ENCODE data around the gene SULT1C4. TPM values are rescaled to one million over a fixed set of nuclear protein-coding genes. Genes with fewer than 3 reads are reported as not detected.
A peak's percentile ranks its signal among the peaks of the same experiment; 100 is the strongest.

Gene SULT1C4
- polyA plus RNA-seq, 1 donor, result 18.0 TPM

DNA sequence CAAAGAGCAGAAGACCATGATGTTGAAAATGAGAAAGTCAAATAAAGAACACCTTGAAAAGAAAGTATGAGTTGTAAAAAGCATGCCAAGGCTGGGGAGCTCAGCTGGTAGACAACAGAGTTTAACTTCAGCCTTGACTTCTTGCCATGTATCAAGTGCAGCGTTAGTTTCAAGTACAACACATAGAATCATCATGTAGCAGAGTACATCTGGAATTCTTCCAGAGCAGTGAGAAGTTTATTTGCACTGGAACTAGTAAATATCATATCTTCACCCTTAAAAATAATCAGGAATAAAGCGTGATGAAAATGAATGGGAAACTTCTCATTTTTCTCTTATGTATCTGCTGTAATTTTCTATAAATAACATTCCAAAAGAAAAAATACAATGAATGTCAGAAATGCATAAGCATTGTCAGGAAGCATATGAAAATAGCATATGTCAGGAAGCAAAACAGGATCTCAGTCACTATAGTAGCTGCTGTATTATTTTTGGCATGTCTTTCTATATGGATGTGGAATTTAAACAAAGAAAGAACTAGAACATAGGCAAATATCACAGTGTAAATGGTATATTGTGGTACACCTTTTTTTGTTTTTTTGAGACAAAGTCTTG, 10.1 kb upstream of the SULT1C4 start:
- Histone ChIP-seq H3K9me3 (ENCODE audit: control insufficient read depth, low read depth, low read length) (no peaks in the 10 kb centered on the region), H3K4me1 (ENCODE audit: control insufficient read depth, insufficient read depth, low read length) (no peaks in the 10 kb centered on the region), H3K27me3 (ENCODE audit: control insufficient read depth, insufficient read depth, low read length) (no peaks in the 10 kb centered on the region), H3K36me3 (ENCODE audit: control insufficient read depth, insufficient read depth, low read length) (no peaks in the 10 kb centered on the region), H3K4me3 (ENCODE audit: low read length) (no peak overlapping the region), H3K27ac (ENCODE audit: low read length) (no peak overlapping the region)
- WGBS (ENCODE audit: insufficient coverage, low lambda C conversion rate), result 88% methylated on average over 1 of the region's 2 CpGs
- DNase-seq, result no peak

DNA sequence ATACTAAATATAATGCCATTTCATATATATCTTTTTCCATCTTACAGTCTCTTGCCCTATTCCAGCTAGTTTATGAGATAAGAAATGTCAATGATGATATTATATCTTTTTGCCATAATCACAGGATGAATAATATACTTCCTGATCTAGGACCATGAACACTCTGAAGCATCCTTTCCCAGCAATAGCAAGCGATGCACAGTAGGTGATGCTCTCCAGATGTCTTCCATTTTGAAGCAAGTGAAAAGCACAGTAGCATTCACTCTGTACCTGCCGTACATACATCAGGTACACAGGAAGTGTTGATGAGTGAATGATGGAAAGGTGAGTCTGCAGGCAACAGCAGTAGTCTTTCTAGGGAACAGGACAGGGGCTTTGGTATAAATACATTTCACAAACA, 8.6 kb upstream of the SULT1C4 start:
- H3K27ac ChIP-seq (ENCODE audit: low read length), result no peak overlapping the region
- no peaks in the 10 kb centered on the region for H3K27me3 ChIP-seq (ENCODE audit: control insufficient read depth, insufficient read depth, low read length)
- 80% methylated on average over 1 of the region's 2 CpGs for WGBS (ENCODE audit: insufficient coverage, low lambda C conversion rate)
- DNase-seq, result no peak
- H3K4me3 ChIP-seq (ENCODE audit: low read length), result no peak overlapping the region
- H3K36me3 ChIP-seq (ENCODE audit: control insufficient read depth, insufficient read depth, low read length), result no peaks in the 10 kb centered on the region
- H3K9me3 ChIP-seq (ENCODE audit: control insufficient read depth, low read depth, low read length), result no peaks in the 10 kb centered on the region
- H3K4me1 ChIP-seq (ENCODE audit: control insufficient read depth, insufficient read depth, low read length), result no peaks in the 10 kb centered on the region

DNA sequence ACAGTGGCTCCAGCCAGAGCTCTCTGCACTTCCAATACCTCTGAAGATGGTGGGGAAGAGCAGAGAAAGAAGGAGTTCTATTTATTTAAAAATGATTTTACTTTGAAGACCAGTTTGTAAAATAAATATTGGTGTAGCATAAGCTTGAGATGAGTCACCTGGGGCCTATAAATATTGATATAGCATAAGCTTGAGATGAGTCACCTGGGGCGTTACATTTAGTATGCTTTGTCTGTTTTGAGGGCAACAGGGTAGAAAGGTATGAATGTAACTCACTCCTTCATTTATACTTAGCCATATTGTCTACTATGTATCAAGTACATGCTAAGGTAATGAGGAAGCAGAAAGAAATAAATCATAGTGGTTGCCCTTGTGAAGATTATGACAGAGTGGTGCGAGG, 7.7 kb upstream of the SULT1C4 start:
- Histone ChIP-seq H3K27me3 (ENCODE audit: control insufficient read depth, insufficient read depth, low read length) (no peaks in the 10 kb centered on the region), H3K4me3 (ENCODE audit: low read length) (no peak overlapping the region), H3K27ac (ENCODE audit: low read length) (no peak overlapping the region), H3K4me1 (ENCODE audit: control insufficient read depth, insufficient read depth, low read length) (no peaks in the 10 kb centered on the region), H3K36me3 (ENCODE audit: control insufficient read depth, insufficient read depth, low read length) (no peaks in the 10 kb centered on the region), H3K9me3 (ENCODE audit: control insufficient read depth, low read depth, low read length) (no peaks in the 10 kb centered on the region)
- WGBS (ENCODE audit: insufficient coverage, low lambda C conversion rate), result no CpG with 5 or more reads among the region's 2 CpGs
- peak in 1 of 2 donors; percentile 68 for DNase-seq

DNA sequence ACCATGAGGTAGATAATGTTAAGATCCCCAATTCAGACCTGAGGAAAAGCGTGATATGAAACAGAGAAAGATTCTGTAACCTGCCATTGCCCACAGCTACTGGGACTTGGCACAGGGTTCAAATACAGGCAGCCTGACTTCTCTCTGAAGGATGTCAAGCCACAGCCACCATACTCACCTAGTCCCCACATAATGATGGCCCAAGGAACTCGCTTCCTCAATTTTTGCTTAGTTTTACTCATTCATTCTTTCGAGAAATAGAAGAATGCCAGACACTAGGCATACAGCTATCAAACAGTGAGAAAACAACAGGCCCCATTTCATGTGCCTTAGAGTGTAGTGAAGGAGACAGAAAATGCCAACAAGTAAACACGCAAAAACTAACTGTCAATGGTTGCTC, 980 bp upstream of the SULT1C4 start:
- H3K9me3 ChIP-seq (ENCODE audit: control insufficient read depth, low read depth, low read length), result no peaks in the 10 kb centered on the region
- H3K27me3 ChIP-seq (ENCODE audit: control insufficient read depth, insufficient read depth, low read length), result no peaks in the 10 kb centered on the region
- H3K36me3 ChIP-seq (ENCODE audit: control insufficient read depth, insufficient read depth, low read length), result no peaks in the 10 kb centered on the region
- no peak overlapping the region for H3K4me3 ChIP-seq (ENCODE audit: low read length)
- peak overlapping the region; percentile 58 for H3K27ac ChIP-seq (ENCODE audit: low read length)
- no peak for DNase-seq
- peaks cover 10% of the 10 kb centered on the region for H3K4me1 ChIP-seq (ENCODE audit: control insufficient read depth, insufficient read depth, low read length)
- WGBS (ENCODE audit: insufficient coverage, low lambda C conversion rate), result no CpG with 5 or more reads among the region's 4 CpGs

DNA sequence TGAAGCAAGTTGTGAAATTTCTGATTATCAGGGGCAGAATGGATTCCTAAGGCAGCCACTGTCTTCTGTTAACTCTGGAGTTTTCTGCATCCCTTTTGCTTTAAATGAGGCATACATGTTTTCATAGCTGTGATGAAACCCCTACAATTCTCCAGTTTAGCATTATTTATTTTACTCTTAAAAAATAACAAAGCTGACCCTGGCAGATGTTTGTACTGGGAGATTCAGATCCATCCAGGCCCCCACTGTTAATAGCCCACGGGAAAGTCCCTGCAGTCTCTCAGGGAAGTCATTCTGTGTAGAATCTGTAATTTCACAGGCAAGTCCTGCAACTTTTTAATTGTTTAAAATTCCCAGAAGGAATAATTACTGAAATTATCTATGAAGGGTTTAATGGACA, 353 bp upstream of the SULT1C4 start:
- H3K27me3 ChIP-seq (ENCODE audit: control insufficient read depth, insufficient read depth, low read length), result no peaks in the 10 kb centered on the region
- no peaks in the 10 kb centered on the region for H3K36me3 ChIP-seq (ENCODE audit: control insufficient read depth, insufficient read depth, low read length)
- H3K27ac ChIP-seq (ENCODE audit: low read length), result peak overlapping the region; percentile 58
- WGBS (ENCODE audit: insufficient coverage, low lambda C conversion rate), result no CpG with 5 or more reads among the region's 1 CpG
- peaks cover 10% of the 10 kb centered on the region for H3K4me1 ChIP-seq (ENCODE audit: control insufficient read depth, insufficient read depth, low read length)
- no peaks in the 10 kb centered on the region for H3K9me3 ChIP-seq (ENCODE audit: control insufficient read depth, low read depth, low read length)
- peak overlapping the region; percentile 30 for H3K4me3 ChIP-seq (ENCODE audit: low read length)
- no peak for DNase-seq

DNA sequence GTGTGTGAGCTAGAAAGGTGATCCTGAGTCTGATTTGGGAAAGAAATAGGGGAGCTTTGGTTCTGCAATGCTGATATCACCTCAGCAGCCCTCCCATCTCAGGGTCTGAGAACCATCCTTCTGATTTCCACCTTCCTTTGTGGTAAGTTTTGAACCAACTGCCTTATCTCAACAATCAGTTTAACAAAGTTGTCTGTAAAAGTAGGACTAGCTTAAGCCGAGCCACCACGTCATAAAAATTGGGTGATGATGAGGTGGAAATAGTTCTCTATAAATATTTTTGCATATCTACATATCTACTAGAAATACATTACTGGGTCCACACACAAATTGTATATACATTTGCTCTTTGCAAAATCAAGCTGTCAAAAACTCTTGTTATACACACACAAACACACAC, 1.1 kb downstream of the SULT1C4 start:
- WGBS (ENCODE audit: insufficient coverage, low lambda C conversion rate), result 0% methylated on average over 1 of the region's 2 CpGs

DNA sequence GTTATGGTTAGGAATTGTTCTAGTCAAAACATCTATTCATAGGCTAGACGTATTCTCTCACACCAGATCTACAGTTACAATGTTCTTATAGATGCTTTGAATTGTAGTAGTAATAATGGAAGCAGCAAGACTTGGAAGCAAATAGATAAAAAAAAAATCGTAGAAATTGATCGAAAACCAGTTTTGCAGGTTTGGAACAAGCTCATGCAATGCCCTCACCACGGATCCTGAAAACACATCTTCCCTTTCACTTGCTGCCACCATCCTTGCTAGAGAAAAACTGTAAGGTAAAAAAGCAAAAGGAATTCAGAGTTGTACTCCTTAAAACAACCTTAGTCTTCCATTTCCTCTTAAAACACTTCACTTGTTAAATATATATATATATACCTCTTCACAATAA, 4.4 kb downstream of the SULT1C4 start:
- Histone ChIP-seq H3K4me3 (ENCODE audit: low read length) (no peak overlapping the region), H3K27me3 (ENCODE audit: control insufficient read depth, insufficient read depth, low read length) (no peaks in the 10 kb centered on the region), H3K36me3 (ENCODE audit: control insufficient read depth, insufficient read depth, low read length) (peaks cover 8% of the 10 kb centered on the region), H3K4me1 (ENCODE audit: control insufficient read depth, insufficient read depth, low read length) (peaks cover 19% of the 10 kb centered on the region), H3K27ac (ENCODE audit: low read length) (no peak overlapping the region), H3K9me3 (ENCODE audit: control insufficient read depth, low read depth, low read length) (no peaks in the 10 kb centered on the region)
- WGBS (ENCODE audit: insufficient coverage, low lambda C conversion rate), result no CpG with 5 or more reads among the region's 4 CpGs
- DNase-seq, result no peak

More for the DNA sequence above, 1.1 kb downstream of the SULT1C4 start:
- Histone ChIP-seq H3K27me3 (ENCODE audit: control insufficient read depth, insufficient read depth, low read length) (no peaks in the 10 kb centered on the region), H3K36me3 (ENCODE audit: control insufficient read depth, insufficient read depth, low read length) (peaks cover 8% of the 10 kb centered on the region), H3K9me3 (ENCODE audit: control insufficient read depth, low read depth, low read length) (no peaks in the 10 kb centered on the region), H3K4me1 (ENCODE audit: control insufficient read depth, insufficient read depth, low read length) (peaks cover 10% of the 10 kb centered on the region), H3K27ac (ENCODE audit: low read length) (no peak overlapping the region), H3K4me3 (ENCODE audit: low read length) (peak overlapping the region; percentile 30)
- DNase-seq, result no peak

DNA sequence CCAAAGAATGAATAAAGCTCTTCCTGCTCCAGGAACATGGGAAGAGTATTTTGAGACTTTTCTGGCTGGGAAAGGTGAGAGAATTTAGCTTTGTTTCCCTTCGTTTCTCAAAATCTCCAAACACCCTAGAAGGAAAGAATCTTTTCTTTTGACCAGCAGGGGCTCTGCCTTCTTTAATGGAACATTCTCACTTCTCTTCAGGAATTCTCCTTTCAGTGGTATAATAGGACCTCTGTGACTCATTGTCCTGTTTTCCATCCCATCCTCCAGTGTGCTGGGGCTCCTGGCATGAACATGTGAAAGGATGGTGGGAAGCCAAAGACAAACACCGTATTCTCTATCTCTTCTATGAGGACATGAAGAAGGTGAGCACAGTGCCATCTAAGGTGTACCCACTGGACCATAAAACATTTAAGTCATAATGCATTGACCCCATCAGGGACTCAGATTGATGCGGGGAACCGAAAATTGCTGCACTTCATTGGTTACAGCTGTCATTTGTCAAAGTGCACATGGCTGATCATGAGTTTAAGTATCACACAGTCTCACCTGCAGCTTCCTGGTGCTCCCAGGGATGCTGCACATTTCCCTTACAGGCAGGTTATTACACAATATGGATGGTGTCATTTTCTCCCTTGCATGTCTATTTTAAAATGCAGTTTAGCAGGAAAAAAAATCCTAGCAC, 5.5 kb downstream of the SULT1C4 start:
- WGBS (ENCODE audit: insufficient coverage, low lambda C conversion rate), result no CpG with 5 or more reads among the region's 4 CpGs
- Histone ChIP-seq H3K27me3 (ENCODE audit: control insufficient read depth, insufficient read depth, low read length) (no peaks in the 10 kb centered on the region), H3K4me1 (ENCODE audit: control insufficient read depth, insufficient read depth, low read length) (peaks cover 16% of the 10 kb centered on the region), H3K27ac (ENCODE audit: low read length) (no peak overlapping the region), H3K9me3 (ENCODE audit: control insufficient read depth, low read depth, low read length) (no peaks in the 10 kb centered on the region), H3K4me3 (ENCODE audit: low read length) (no peak overlapping the region), H3K36me3 (ENCODE audit: control insufficient read depth, insufficient read depth, low read length) (peaks cover 8% of the 10 kb centered on the region)
- DNase-seq, result no peak

DNA sequence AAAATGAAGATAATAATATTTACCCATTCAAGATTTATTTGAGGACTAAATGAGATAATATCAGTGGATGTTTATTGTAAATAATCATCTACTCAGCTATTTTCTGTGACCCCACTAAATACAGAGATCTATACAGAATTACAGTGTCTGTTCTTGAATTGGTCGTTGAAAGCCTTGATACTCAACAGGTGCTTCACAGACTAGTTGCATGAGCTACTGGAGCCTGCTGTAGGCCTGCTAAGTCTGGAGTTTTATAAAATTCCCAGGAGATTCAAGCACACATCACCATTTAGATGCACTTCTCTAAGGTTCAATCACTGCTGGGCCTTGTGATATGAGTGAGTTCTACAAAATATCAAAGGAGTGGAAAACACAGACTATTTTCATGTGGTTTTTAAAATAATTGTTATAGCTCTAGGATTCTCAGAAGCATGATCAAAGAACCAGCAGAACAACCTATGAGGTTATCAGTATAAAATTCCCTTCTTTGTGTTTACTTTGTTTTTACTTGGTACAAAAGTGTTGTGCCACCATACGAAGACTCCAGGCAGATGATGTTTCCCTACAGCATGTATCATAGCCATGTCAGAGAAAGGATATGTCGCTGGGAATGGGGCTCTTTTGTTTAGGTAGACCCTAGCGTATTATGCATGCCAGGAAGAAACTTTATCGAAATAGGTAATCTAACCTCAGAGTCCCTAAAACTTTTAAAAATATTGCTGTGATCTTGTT, 7.1 kb downstream of the SULT1C4 start:
- Histone ChIP-seq H3K4me3 (ENCODE audit: low read length) (no peak overlapping the region), H3K27me3 (ENCODE audit: control insufficient read depth, insufficient read depth, low read length) (no peaks in the 10 kb centered on the region), H3K4me1 (ENCODE audit: control insufficient read depth, insufficient read depth, low read length) (peaks cover 11% of the 10 kb centered on the region), H3K36me3 (ENCODE audit: control insufficient read depth, insufficient read depth, low read length) (peaks cover 12% of the 10 kb centered on the region), H3K27ac (ENCODE audit: low read length) (peak overlapping the region; percentile 26), H3K9me3 (ENCODE audit: control insufficient read depth, low read depth, low read length) (no peaks in the 10 kb centered on the region)
- DNase-seq, result no peak
- WGBS (ENCODE audit: insufficient coverage, low lambda C conversion rate), result 60% methylated on average over 1 of the region's 5 CpGs

DNA sequence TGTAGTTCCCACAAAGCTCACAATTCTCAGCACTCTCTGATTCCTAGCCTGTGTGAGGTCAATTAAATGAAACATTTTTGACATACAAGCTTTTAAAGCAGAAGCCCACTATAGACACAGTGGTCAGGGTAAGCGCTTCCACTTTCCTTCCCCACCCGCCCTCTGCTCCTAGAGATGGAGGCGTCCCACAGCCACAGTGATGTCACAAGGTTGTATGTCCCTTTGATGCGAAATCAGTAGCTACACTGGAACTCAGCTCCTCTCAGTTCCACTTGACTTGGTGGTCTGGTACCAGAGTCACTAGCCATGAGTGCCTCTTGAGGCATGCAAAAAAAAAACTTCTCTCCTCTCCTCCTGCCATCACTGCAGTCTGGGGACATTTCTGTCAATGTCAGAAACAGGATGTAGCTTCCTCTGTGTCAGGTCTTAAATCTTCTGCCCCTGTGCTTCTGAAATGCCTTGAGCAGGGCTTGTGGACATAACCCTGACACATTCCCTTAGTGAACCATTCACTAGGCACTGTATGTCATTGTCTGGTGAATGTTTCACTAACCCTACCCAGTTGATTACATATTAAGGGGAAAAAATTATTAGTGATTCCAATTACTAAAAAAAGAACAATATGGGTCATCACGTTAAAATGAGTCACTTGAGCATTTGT, 7.8 kb downstream of the SULT1C4 start:
- peak overlapping the region; percentile 26 for H3K27ac ChIP-seq (ENCODE audit: low read length)
- H3K4me3 ChIP-seq (ENCODE audit: low read length), result no peak overlapping the region
- H3K9me3 ChIP-seq (ENCODE audit: control insufficient read depth, low read depth, low read length), result no peaks in the 10 kb centered on the region
- DNase-seq, result peak; percentile 23 to 75
- 50% methylated on average over 1 of the region's 5 CpGs for WGBS (ENCODE audit: insufficient coverage, low lambda C conversion rate)
- no peaks in the 10 kb centered on the region for H3K27me3 ChIP-seq (ENCODE audit: control insufficient read depth, insufficient read depth, low read length)
- H3K4me1 ChIP-seq (ENCODE audit: control insufficient read depth, insufficient read depth, low read length), result peaks cover 11% of the 10 kb centered on the region
- peaks cover 12% of the 10 kb centered on the region for H3K36me3 ChIP-seq (ENCODE audit: control insufficient read depth, insufficient read depth, low read length)
